NCI-H2029 treated with DMSO at 0.1 percent for 48 hours (cell line): Measurements from ENCODE around the gene ZBTB16.
"Not testable (repeated sequence)": the region's sequence is repeated elsewhere in the genome, so short reads cannot be mapped to it uniquely, and the experiment has no call there.

ENCODE experiments used
- DNase-seq: peaks from one replicate; lab custom pipeline; 2025; lab: John Stamatoyannopoulos, UW

ZBTB16 gene

GRCh38 chr11:114042234-114042633 is 17.3 kb upstream of the ZBTB16 start:
- DNase-seq: no peak

- DNase-seq: no peak
These were observed 15.3 kb upstream of the ZBTB16 start for GRCh38 chr11:114044042-114044871.

DNA sequence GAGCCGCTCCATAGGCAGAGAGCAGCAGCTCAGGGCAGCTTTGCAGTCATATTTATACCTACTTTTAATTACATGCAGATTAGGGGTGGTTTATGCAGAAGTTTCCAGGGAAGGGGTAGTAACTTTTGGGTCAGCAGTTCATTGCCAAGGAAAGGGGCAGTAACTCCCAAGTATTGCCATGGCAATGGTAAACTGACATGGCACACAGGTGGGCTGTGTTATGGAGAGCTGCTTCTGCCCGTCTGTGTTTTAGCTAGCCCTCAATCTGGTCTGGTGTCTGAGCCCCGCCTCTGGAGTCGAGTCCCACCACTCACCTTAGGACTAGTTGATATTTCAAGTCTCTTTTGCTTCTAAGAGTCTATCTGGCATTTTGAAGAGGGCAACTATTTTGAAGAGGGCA is 12.2 kb upstream of the ZBTB16 start:
- DNase-seq: no peak

GRCh38 chr11:114049050-114049449 is 10.5 kb upstream of the ZBTB16 start:
- no peak for DNase-seq

DNA sequence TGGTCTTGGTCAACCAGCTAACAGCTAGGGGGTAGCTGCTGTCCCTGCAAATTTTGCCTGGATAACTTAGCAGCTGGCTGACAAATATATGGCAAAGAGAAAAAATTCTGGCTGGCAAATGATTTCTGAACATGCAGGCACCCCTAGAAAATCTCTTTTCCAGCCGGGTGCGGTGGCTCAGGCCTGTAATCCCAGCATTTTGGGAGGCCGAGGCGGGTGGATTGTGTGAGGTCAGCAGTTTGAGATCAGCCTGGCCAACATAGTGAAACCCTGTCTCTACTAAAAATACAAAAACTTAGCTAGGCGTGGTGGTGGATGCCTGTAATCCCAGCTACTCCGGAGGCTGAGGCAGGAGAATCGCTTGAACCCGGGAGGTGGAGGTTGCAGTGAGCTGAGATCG is 9.7 kb upstream of the ZBTB16 start:
- not testable (repeated sequence) for DNase-seq

DNA sequence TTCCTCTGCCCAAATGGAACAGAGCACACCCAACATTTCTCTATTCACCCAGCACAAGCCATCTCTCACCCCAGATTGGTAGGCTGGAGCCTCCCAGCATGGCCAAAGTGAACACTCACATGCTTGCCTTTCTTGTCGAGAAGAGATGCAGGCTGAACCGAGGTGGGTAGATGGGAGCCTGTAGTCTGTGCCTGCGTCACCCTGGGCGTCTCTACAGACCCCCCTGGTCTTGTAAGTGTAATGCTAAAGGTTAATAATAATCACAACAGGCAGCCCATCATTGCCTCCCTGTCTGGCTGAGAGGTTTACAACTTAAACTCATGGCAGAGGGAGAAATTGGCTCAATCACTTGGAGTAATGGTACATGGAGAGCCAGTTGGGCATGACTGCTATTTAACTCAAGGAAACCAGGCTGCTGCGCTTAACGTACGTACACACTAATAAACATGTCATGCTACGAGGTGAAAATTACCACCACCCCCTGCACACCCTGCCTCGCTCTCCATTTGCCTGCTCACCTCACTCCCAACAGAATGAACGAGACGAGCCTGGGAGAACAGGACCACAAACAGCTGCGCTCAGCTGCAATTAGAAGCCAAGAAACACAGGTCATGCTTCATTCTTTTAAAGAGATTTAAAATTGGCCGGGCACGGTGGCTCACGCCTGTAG is 9.1 kb upstream of the ZBTB16 start:
- no peak for DNase-seq

DNA sequence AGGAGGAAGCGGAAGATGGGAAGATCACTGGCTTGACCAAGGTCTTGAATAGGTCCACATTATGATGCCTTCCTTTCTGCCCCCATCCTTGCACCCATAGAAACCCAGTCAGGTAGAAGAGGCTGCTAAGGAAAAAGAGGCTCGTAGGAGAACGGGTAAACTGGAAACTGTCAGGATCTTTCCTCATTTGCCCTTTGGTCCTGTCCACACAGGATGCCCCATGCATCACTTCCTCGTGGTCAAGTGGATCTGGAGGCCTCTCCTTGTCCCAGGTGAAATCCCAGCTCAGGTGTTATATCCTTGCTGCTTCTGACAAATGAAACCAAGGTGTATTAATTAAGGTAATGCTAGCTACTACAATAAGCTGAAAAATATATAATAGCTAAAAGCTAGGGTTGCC is 8.0 kb upstream of the ZBTB16 start:
- DNase-seq: no peak

DNA sequence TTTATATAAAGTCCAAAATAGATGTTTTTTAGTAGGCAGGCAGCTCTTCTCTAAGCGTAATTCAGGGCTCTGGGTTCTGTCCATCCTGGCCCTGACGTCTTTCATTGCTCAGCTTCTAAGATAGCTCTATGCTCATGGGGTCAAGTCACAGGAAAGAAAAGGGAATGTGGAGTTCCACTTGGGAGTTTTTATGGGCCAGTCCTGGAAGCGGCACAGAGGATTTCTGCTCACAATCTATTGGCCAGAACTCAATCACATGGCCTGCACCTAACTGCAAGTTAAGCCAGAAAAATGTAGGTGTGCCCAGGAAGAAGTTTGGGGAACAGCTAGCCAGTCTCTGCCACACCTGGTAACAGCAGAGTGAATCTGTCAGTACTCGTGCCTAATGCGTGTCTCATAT is 7.4 kb upstream of the ZBTB16 start:
- DNase-seq: no peak

DNA sequence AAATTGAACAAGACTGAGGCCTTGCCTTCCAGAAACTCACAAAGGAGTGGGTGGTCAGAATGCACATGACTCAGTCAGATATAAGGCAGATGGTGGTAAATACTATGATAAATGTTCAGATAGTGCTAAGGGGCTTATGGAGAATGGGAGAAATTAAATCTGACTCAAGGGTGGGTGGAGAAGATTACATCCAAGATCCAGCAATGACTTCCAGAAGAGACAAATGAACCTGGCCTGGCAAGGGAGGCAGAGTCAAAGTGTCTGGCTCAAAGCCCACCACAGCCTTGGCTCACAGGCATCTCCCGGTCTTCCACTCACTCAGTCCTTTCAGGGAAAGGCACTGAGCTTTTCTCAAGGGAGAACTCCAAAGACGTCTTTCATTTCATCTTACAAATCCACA is 6.1 kb upstream of the ZBTB16 start:
- no peak for DNase-seq

- DNase-seq: no peak
These were observed 4.7 kb upstream of the ZBTB16 start for GRCh38 chr11:114054806-114055205.

GRCh38 chr11:114056409-114056808 is 3.1 kb upstream of the ZBTB16 start:
- DNase-seq: no peak

- DNase-seq: no peak
These were observed 2.4 kb upstream of the ZBTB16 start for GRCh38 chr11:114057147-114057546.

DNA sequence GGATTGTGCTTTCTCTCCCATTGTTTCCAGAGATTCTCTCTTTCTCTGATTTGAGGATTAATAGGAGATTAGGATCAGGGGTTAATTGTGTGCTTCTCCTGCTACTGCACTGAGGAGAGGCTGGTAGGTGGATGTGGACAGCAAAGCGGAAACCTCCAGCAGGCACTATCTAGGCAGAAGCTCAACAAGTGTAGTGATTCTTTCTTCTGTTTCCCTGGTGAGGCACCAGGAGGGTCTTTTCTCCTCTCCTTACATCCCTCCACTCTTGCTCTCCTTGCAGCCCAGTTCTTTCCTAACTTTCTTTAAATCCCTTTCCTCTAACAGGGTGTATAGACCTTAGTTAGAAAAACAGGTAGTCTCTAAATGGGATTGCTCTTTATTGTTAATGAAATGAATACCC is 1.9 kb upstream of the ZBTB16 start:
- no peak for DNase-seq

- no peak for DNase-seq
These were observed 1.3 kb upstream of the ZBTB16 start for GRCh38 chr11:114058026-114058706.

- no peak for DNase-seq
These were observed 637 bp upstream of the ZBTB16 start for GRCh38 chr11:114058871-114059277.

GRCh38 chr11:114059984-114060391 is 477 bp downstream of the ZBTB16 start:
- DNase-seq: no peak

DNA sequence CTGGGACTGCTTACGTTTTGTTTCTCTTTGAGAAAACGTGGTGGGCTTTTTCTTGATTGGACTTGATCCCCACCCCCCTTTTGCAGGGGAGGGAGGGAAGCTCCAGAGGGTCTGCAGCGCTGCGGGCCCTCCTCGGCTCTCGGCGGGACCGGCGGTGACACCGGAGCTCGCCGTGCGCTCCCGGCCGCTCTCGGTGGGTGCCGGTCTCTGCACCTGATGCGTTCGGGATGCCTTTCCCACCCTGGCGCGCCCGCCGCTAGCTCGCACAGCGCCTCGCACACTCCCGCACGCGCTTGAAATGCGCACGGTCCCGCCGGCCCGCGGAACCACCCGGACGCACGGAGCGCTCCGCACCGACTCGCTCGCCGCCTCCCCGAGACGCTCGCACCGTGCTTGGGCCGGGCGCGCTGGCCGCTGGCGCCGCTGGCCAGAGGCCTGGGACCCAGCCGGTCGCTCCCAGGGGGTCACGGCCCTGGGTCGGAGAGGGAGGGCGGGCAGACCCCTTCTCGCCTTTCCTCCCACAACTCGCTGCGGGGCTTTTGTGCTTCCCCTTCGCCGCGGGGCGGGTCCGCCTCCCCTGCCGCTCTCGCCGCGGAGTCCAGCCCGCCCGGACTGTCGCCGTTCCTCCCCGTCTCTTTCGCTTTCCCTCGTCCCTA is 1.0 kb downstream of the ZBTB16 start:
- DNase-seq: no peak

- no peak for DNase-seq
These were observed 1.7 kb downstream of the ZBTB16 start for GRCh38 chr11:114061048-114061680.

- no peak for DNase-seq
These were observed 2.2 kb downstream of the ZBTB16 start for GRCh38 chr11:114061681-114062049.

DNA sequence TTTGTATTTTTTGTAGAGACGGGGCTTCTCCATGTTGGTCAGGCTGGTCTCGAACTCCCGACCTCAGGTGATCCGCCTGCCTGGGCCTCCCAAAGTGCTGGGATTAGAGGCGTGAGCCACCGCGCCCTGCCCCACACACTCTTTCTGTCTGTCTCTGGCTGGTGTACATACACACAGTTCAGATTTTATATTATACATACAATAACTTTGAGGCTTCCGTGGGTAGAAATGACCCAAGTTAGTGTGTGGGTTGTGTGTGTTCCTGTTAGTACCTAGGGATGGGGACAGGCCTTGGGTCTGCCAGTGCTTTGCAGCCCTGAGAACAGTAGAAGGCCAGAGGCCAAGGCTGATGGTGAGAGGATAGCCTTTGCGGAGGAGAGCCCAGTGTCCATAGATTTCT is 2.8 kb downstream of the ZBTB16 start:
- DNase-seq: no peak

- no peak for DNase-seq
These were observed 3.8 kb downstream of the ZBTB16 start for GRCh38 chr11:114063149-114063828.

DNA sequence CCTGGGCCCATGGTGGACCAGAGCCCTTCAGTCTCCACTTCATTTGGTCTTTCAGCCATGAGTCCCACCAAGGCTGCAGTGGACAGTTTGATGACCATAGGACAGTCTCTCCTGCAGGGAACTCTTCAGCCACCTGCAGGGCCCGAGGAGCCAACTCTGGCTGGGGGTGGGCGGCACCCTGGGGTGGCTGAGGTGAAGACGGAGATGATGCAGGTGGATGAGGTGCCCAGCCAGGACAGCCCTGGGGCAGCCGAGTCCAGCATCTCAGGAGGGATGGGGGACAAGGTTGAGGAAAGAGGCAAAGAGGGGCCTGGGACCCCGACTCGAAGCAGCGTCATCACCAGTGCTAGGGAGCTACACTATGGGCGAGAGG is 4.3 kb downstream of the ZBTB16 start:
- DNase-seq: no peak
